ENCODE measurements around the gene HAGHL.

The HAGHL gene

DNA sequence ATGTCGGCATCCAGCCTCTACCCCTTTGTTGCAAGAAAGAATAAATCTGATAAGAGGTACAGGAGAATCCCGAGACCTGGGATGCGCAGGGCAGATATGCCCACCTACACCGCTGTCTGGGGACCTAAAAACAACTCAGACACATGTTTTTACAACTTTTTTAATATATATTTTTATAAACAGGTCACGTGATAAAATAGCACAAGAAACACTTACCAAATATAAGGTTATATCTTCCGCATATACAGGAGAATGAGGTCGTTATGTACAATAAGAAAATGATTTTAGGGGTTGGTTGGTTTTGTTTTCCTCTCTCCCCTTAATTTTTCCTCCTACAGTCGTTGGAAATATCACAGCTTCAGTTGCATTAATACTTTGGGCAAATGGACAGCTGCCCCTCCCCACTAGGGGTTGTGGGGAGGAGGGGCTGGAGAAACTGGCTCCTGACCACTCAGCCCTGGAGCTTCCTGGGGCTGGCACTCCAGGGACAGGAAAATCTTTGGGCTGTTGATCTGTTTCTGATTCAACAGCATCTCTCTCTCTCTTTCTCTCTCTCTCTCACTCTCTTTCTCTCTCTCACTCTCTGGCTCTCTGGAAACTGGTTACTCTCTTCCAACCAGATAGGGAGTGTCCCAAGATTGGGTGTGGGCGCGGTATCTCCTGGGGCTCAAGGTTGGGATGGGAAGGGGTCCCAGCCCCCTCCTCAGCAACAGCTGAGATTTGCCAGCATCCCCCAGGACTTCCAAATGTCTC lies 34.4 kb upstream of the HAGHL start:
- TF ChIP-seq, protein P1, sequence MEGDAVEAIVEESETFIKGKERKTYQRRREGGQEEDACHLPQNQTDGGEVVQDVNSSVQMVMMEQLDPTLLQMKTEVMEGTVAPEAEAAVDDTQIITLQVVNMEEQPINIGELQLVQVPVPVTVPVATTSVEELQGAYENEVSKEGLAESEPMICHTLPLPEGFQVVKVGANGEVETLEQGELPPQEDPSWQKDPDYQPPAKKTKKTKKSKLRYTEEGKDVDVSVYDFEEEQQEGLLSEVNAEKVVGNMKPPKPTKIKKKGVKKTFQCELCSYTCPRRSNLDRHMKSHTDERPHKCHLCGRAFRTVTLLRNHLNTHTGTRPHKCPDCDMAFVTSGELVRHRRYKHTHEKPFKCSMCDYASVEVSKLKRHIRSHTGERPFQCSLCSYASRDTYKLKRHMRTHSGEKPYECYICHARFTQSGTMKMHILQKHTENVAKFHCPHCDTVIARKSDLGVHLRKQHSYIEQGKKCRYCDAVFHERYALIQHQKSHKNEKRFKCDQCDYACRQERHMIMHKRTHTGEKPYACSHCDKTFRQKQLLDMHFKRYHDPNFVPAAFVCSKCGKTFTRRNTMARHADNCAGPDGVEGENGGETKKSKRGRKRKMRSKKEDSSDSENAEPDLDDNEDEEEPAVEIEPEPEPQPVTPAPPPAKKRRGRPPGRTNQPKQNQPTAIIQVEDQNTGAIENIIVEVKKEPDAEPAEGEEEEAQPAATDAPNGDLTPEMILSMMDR (conservative IDR thresholded peaks at IDR 0.05; ENCODE audit: control insufficient read depth, insufficient read depth, low read depth, low read length) = no peak
- DNase-seq (ENCODE audit: low read depth) = no peak
- H3K4me3 ChIP-seq (ENCODE audit: control insufficient read depth, low read depth, low read length) = no peak overlapping the region

DNA sequence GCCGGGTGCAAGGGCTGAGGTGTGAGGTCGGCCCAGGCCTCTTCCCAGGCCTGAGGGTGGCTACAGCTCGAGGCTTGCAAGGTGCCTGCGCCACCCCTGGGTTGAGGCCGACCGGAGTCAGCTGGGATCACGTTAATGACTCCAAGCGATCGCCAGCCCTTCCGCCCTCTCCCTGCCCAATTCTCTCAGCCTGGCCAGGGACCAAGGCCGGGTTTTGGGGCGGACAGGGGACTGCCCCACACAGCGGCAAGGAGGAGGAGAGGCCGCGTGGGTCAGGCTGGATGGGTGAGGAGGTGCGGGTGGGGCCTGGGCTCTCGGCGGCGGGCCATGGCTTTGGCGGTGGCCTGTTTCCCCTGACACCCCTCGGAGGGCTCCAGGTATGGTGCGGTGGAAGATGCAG lies 33.5 kb upstream of the HAGHL start:
- H3K4me3 ChIP-seq (ENCODE audit: control insufficient read depth, low read depth, low read length) = no peak overlapping the region
- TF ChIP-seq, protein P1 (conservative IDR thresholded peaks at IDR 0.05; ENCODE audit: control insufficient read depth, insufficient read depth, low read depth, low read length) = no peak
- no peak for DNase-seq (ENCODE audit: low read depth)

DNA sequence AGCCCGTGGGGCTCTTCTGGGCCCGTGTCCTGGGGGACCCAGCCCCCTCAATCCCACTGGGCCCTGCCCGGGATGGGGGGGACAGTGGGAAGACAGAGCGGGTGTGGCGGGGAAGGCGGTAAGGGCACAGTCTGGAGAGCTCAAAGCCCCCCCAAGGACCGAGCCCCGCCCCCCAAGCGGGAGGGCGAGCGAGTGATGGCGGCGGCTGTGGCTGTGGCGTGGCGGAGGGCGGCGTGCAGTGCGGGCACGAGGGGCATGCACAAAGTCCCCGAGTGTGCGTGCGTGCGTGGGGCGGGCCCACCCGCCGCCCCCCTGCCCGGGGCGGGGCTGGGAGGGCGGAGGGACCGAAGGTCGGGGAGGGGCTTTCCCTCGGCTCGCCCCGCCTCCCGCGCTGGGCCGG lies 33.1 kb upstream of the HAGHL start:
- no peak for DNase-seq (ENCODE audit: low read depth)
- TF ChIP-seq, protein P1 (conservative IDR thresholded peaks at IDR 0.05; ENCODE audit: control insufficient read depth, insufficient read depth, low read depth, low read length) = no peak
- no peak overlapping the region for H3K4me3 ChIP-seq (ENCODE audit: control insufficient read depth, low read depth, low read length)

DNA sequence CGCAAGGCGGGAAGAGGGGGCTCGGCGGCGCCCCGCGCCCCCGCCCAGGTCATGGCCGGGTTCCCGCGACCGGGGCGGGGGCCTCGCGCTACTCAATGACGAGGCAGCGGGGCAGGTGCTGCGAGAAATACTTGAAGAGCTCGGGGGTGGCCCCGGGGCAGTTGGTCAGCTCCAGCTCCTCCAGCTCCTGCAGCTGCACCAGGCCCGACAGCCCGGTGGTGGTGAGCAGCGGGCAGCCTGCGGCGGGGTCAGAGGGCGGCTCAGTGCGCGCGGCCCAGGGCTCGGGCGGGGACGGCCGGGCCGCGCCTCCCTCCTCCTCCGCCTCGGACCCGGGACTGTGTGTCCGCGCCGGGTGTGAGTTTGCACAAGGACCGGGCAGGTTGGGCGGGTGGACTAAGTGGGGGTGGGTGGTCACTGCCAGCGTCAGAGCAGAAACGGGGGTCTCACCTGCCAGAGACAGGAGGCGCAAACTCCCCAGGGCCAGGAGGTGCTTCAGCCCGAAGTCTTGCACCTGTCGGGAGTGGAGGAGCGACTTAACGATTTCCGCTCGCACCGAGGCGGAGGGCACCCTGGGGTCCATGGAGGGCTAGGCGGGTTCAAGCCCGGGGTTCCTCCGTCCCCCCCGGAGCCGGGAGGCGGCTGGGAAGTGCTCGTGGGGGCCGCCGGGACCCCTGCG lies 32.6 kb upstream of the HAGHL start:
- no peak for DNase-seq (ENCODE audit: low read depth)
- TF ChIP-seq, protein P1 (conservative IDR thresholded peaks at IDR 0.05; ENCODE audit: control insufficient read depth, insufficient read depth, low read depth, low read length) = no peak
- no peak overlapping the region for H3K4me3 ChIP-seq (ENCODE audit: control insufficient read depth, low read depth, low read length)

DNA sequence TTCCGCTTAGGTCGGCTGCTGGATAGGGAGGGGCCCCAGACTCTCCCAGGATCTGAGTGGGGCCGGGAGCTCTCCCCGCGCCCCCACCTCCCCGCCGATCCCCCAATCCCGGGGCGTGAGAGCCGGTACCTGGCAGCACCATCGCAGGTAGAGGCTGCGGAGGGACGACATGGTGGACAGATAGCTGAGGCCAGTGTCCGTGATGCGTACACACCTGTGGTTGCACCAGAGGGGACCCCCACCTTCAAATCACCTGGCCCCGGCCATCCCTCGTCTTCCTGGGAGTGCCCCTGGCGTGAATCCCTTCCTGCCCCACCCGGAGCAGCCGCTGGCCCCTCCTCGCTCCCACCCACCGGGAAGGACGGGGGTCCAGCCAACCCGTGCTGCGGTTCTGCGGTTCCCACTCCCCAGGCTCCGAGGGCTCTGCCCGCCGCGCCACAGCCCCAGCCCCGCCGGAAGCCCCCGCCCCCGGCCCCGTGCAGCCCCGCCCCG lies 32.0 kb upstream of the HAGHL start:
- no peak overlapping the region for H3K4me3 ChIP-seq (ENCODE audit: control insufficient read depth, low read depth, low read length)
- TF ChIP-seq, protein P1 (conservative IDR thresholded peaks at IDR 0.05; ENCODE audit: control insufficient read depth, insufficient read depth, low read depth, low read length) = no peak
- no peak for DNase-seq (ENCODE audit: low read depth)

DNA sequence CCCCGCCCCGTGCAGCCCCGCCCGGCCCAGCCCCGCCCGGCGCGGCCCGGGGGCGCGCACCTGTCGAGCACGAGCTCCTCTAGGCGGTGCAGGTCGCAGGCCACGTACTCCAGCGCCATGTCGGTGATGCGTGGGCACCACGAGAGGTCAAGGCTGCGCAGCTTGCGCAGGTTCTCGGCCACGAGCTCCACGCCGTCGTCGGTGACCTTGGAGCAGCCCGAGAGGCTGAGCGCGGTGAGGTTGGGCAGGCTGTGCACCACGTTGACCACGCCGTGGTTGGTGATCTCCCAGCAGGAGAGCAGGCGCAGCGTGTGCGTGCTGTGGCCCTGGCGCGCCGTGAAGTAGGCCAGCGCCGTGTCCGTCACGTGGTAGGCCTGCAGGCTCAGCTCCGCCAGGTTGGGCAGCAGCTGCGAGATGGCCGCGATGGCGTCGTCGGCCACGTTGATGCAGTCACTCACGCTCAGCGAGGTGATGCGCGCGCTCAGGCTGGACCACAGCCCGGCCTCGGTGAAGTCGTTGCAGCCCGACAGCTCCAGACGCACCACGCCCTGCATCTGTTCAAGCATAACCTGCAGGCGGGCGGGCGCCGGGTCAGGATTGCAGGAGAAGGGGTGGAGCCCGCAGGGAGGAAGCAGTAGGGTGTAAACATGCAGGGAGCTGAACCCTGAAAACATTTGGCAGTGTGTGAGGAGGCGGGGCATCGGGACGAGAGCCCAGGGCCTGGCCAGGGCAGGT lies 31.4 kb upstream of the HAGHL start:
- H3K4me3 ChIP-seq (ENCODE audit: control insufficient read depth, low read depth, low read length) = no peak overlapping the region
- no peak for DNase-seq (ENCODE audit: low read depth)
- TF ChIP-seq, protein P1 (conservative IDR thresholded peaks at IDR 0.05; ENCODE audit: control insufficient read depth, insufficient read depth, low read depth, low read length) = no peak
